ENCODE data around the gene FTO. TPM values are rescaled to one million over a fixed set of nuclear protein-coding genes. Genes with fewer than 3 reads are reported as not detected.
A peak's percentile ranks its signal among the peaks of the same experiment; 100 is the strongest.

The FTO gene
- total RNA-seq, 1 donor, result 135 TPM

GRCh38 chr16:53893731-53894435, 189.9 kb downstream of the FTO start:
- H3K4me3 ChIP-seq (ENCODE audit: low read depth, low read length), result no peak overlapping the region
- peak; percentile 74 for DNase-seq (ENCODE audit: low read depth)
- TF ChIP-seq CTCF (IDR thresholded peaks at IDR 0.05; ENCODE audit: insufficient read depth, low read length), result no peak

GRCh38 chr16:53894686-53895085, 190.7 kb downstream of the FTO start:
- no peak for DNase-seq (ENCODE audit: low read depth)
- H3K4me3 ChIP-seq (ENCODE audit: low read depth, low read length), result no peak overlapping the region
- TF ChIP-seq CTCF (IDR thresholded peaks at IDR 0.05; ENCODE audit: insufficient read depth, low read length), result no peak

GRCh38 chr16:53895433-53895832, 191.5 kb downstream of the FTO start:
- no peak for TF ChIP-seq CTCF (IDR thresholded peaks at IDR 0.05; ENCODE audit: insufficient read depth, low read length)
- H3K4me3 ChIP-seq (ENCODE audit: low read depth, low read length), result no peak overlapping the region
- no peak for DNase-seq (ENCODE audit: low read depth)

- no peak overlapping the region for H3K4me3 ChIP-seq (ENCODE audit: low read depth, low read length)
- DNase-seq (ENCODE audit: low read depth), result no peak
- TF ChIP-seq CTCF (IDR thresholded peaks at IDR 0.05; ENCODE audit: insufficient read depth, low read length), result no peak
Measured at GRCh38 chr16:53895851-53896250, 191.9 kb downstream of the FTO start.

- H3K4me3 ChIP-seq (ENCODE audit: low read depth, low read length), result no peak overlapping the region
- DNase-seq (ENCODE audit: low read depth), result no peak
- TF ChIP-seq CTCF (IDR thresholded peaks at IDR 0.05; ENCODE audit: insufficient read depth, low read length), result no peak
Measured at GRCh38 chr16:53896722-53897121, 192.8 kb downstream of the FTO start.

- no peak overlapping the region for H3K4me3 ChIP-seq (ENCODE audit: low read depth, low read length)
- TF ChIP-seq CTCF (IDR thresholded peaks at IDR 0.05; ENCODE audit: insufficient read depth, low read length), result no peak
- DNase-seq (ENCODE audit: low read depth), result no peak
Measured at GRCh38 chr16:53898993-53899392, 195.0 kb downstream of the FTO start.

GRCh38 chr16:53899431-53899830, 195.5 kb downstream of the FTO start:
- peak; percentile 25 for DNase-seq (ENCODE audit: low read depth)
- no peak for TF ChIP-seq CTCF (IDR thresholded peaks at IDR 0.05; ENCODE audit: insufficient read depth, low read length)
- no peak overlapping the region for H3K4me3 ChIP-seq (ENCODE audit: low read depth, low read length)

Measured in fibroblast of the aortic adventitia (primary cell).